ENCODE data around the gene PLEKHJ1. TPM values are rescaled to one million over a fixed set of nuclear protein-coding genes. Genes with fewer than 3 reads are reported as not detected.

The PLEKHJ1 gene
- polyA plus RNA-seq, 1 of the 3 experiments (the other 2 are of a cell fraction) = 151 TPM

DNA sequence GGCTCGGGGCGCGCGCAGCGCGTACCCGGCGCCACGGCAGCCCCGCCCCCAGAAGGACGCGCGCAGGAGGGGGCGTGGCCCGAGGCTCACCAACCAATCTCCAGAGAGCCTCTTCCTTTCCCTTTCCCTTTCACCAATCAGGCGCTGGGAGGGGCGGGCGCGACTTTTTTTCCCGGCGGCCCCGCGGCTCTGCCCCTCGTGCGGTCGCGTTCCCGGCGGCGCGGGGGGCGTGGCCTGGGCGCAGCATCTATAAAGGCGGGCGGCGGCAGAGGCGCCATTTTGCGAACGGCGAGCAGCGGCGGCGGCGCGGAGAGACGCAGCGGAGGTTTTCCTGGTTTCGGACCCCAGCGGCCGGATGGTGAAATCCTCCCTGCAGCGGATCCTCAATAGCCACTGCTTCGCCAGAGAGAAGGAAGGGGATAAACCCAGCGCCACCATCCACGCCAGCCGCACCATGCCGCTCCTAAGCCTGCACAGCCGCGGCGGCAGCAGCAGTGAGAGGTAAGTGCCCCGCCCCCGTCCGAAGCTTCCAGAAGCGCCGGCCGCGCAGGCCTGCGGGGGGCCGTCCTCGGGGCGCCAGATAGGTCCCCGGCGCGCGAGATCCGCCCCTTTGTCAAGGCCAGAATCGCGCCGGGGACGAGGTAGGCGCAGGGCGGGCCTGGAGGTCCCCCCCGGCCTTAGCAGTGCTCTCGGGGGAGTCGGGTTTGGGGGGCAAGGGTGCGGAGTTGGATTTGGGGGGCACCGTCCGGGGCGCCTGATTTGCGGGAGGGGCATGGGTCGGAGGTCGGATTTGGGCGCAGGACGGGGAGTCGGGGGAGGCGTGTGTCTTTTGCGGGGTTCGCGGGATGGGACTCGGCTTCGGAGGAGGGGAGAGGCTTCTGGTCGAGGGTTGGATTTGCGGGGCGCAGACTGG is 33.4 kb upstream of the PLEKHJ1 start (continued):
- TF ChIP-seq, protein P1, sequence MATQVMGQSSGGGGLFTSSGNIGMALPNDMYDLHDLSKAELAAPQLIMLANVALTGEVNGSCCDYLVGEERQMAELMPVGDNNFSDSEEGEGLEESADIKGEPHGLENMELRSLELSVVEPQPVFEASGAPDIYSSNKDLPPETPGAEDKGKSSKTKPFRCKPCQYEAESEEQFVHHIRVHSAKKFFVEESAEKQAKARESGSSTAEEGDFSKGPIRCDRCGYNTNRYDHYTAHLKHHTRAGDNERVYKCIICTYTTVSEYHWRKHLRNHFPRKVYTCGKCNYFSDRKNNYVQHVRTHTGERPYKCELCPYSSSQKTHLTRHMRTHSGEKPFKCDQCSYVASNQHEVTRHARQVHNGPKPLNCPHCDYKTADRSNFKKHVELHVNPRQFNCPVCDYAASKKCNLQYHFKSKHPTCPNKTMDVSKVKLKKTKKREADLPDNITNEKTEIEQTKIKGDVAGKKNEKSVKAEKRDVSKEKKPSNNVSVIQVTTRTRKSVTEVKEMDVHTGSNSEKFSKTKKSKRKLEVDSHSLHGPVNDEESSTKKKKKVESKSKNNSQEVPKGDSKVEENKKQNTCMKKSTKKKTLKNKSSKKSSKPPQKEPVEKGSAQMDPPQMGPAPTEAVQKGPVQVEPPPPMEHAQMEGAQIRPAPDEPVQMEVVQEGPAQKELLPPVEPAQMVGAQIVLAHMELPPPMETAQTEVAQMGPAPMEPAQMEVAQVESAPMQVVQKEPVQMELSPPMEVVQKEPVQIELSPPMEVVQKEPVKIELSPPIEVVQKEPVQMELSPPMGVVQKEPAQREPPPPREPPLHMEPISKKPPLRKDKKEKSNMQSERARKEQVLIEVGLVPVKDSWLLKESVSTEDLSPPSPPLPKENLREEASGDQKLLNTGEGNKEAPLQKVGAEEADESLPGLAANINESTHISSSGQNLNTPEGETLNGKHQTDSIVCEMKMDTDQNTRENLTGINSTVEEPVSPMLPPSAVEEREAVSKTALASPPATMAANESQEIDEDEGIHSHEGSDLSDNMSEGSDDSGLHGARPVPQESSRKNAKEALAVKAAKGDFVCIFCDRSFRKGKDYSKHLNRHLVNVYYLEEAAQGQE (IDR thresholded peaks at IDR 0.05; ENCODE audit: low read depth, low read length) = peak; percentile 78
- TF ChIP-seq EZH2phosphoT487 (IDR thresholded peaks at IDR 0.05; ENCODE audit: borderline replicate concordance, low read depth) = no peak
- TF ChIP-seq, protein P2, sequence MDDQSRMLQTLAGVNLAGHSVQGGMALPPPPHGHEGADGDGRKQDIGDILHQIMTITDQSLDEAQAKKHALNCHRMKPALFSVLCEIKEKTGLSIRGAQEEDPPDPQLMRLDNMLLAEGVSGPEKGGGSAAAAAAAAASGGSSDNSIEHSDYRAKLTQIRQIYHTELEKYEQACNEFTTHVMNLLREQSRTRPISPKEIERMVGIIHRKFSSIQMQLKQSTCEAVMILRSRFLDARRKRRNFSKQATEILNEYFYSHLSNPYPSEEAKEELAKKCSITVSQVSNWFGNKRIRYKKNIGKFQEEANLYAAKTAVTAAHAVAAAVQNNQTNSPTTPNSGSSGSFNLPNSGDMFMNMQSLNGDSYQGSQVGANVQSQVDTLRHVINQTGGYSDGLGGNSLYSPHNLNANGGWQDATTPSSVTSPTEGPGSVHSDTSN (IDR thresholded peaks at IDR 0.05) = peak; percentile 29; the same call in 1 of the 2 replicates
- peak; percentile 24; the same call in 1 of the 2 replicates for TF ChIP-seq FOXJ3 (CRISPR knock-in tag; IDR thresholded peaks at IDR 0.05)

DNA sequence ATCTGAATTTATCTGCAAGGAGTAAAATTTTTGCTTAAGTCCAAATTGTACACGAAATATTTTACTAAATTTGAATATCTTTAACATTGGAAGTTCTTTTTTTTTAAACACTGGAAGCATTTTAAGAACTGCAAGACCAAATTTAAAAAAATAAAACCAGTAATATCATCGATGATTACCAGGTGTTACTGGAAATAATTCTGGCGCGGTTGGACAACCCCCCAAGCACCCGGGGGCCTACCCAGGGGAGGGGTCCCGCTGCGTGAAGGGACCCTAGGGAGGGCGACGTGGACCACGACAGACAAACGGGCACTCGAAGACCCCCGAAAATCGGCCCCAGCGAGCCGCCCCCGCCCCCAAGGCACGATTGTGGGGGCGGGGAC is 32.7 kb upstream of the PLEKHJ1 start:
- DNase-seq = no peak
- H3K4me2 ChIP-seq = peak overlapping the region; percentile 81
- WGBS (ENCODE audit: low lambda C conversion rate) = 3% methylated on average over 19 of the region's 19 CpGs
- peaks cover 8 to 27% of the 10 kb centered on the region in 2 experiments; a peak in 3 of 4 replicates for H3K4me1 ChIP-seq (ENCODE audit: control insufficient read depth in 1 of 2, insufficient read depth in 2 of 2, low read depth in 1 of 2, low read length in 1 of 2)
- no peaks in the 10 kb centered on the region for H3K9me2 ChIP-seq
- CTCF ChIA-PET = no interaction called here
- peaks cover 10 to 21% of the 10 kb centered on the region in 2 experiments for H3K36me3 ChIP-seq (replicated peaks in 1 of 2; ENCODE audit: control insufficient read depth in 1 of 2, insufficient read depth in 2 of 2, low read length in 1 of 2)
- POLR2A ChIA-PET = interaction anchor here (2.2 kb wide), 1 partner anchor 15 kb away, joined by 13 read pairs; no protein-coding TSS in a partner anchor
- H4K20me1 ChIP-seq (ENCODE audit: insufficient read depth) = peaks cover 44% of the 10 kb centered on the region
- H3K9ac ChIP-seq = peak overlapping the region; percentile 62
- no peaks in the 10 kb centered on the region for H3K9me3 ChIP-seq
- TF ChIP-seq ELF1 (IDR thresholded peaks at IDR 0.05) (no peak), POLR2AphosphoS5 (IDR thresholded peaks at IDR 0.05; ENCODE audit: low read depth, low read length) (no peak), SMC3 (IDR thresholded peaks at IDR 0.05; ENCODE audit: low read depth, low read length) (no peak), FOSL2 (IDR thresholded peaks at IDR 0.05; ENCODE audit: borderline replicate concordance, low read depth) (no peak), RAD21 (IDR thresholded peaks at IDR 0.05; ENCODE audit: low read length) (no peak), GATA2 (CRISPR knock-in tag; IDR thresholded peaks at IDR 0.05) (no peak), MXI1 (IDR thresholded peaks at IDR 0.05; ENCODE audit: low read depth, low read length) (no peak), YY1 (IDR thresholded peaks at IDR 0.05; ENCODE audit: low read depth) (no peak)
- TF ChIP-seq, protein P3, sequence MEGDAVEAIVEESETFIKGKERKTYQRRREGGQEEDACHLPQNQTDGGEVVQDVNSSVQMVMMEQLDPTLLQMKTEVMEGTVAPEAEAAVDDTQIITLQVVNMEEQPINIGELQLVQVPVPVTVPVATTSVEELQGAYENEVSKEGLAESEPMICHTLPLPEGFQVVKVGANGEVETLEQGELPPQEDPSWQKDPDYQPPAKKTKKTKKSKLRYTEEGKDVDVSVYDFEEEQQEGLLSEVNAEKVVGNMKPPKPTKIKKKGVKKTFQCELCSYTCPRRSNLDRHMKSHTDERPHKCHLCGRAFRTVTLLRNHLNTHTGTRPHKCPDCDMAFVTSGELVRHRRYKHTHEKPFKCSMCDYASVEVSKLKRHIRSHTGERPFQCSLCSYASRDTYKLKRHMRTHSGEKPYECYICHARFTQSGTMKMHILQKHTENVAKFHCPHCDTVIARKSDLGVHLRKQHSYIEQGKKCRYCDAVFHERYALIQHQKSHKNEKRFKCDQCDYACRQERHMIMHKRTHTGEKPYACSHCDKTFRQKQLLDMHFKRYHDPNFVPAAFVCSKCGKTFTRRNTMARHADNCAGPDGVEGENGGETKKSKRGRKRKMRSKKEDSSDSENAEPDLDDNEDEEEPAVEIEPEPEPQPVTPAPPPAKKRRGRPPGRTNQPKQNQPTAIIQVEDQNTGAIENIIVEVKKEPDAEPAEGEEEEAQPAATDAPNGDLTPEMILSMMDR (IDR thresholded peaks at IDR 0.05) = no peak
- TF ChIP-seq, protein P4, sequence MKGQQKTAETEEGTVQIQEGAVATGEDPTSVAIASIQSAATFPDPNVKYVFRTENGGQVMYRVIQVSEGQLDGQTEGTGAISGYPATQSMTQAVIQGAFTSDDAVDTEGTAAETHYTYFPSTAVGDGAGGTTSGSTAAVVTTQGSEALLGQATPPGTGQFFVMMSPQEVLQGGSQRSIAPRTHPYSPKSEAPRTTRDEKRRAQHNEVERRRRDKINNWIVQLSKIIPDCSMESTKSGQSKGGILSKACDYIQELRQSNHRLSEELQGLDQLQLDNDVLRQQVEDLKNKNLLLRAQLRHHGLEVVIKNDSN (IDR thresholded peaks at IDR 0.05; ENCODE audit: borderline replicate concordance, low read depth) = no peak
- TF ChIP-seq, protein P1 (IDR thresholded peaks at IDR 0.05; ENCODE audit: low read depth, low read length) = no peak
- H3K79me2 ChIP-seq (ENCODE audit: insufficient read depth) = peaks cover 45% of the 10 kb centered on the region
- H3K4me3 ChIP-seq (ENCODE audit: low read depth in 2 of 2, low read length in 1 of 2) = peak overlapping the region; percentile 69 to 91
- H2AFZ ChIP-seq (ENCODE audit: low read depth) = peak overlapping the region; percentile 80
- H3K27ac ChIP-seq (ENCODE audit: low read depth in 2 of 2, low read length in 1 of 2) = peak overlapping the region in 1 of 2 experiments; percentile 77; a peak in 2 of 4 replicates
- peaks cover 23% of the 10 kb centered on the region for H3F3A ChIP-seq (replicated peaks; ENCODE audit: insufficient read depth)
- H3K27me3 ChIP-seq (ENCODE audit: insufficient read depth) = no peaks in the 10 kb centered on the region
